Measurements from ENCODE around the gene PRRG3.

PRRG3 gene

DNA sequence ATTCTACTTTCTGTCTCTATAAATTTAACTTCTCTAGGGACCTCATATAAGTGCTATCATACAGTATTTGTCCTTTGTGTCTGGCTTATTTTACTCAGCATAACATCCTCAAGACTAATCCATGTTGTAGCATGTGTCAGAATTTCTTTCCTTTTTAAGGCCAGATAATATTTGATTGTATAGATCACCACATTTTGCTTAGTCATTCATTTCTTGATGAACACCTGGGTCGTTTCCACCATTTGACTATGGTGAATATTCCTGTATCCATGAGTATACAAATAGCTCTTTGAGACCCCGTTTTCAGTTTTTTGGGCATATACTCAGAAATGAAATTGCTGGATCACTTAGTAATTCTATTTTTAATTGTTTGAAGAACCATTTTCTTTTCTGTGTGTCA lies 51.2 kb downstream of the PRRG3 start:
- no peak for DNase-seq

DNA sequence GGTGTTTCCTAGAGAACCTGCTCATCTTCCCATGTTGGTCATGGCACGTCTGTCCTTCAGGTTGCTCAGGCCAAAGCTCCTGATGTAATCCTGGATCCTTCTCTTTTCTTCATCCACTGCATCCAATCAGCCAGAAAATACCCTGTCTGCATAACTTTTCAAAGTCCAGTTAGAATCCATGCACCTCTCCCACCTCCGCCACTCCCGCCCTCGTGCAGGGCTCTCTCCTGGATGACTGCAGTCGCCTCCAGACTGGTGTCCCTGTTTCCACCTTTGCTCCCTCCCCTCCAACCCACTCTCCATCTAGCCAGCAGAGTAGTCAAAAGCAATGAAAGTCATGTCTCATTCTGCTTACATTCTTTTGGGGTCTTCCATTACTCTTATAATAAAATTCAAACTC lies 55.3 kb downstream of the PRRG3 start:
- DNase-seq, result no peak

DNA sequence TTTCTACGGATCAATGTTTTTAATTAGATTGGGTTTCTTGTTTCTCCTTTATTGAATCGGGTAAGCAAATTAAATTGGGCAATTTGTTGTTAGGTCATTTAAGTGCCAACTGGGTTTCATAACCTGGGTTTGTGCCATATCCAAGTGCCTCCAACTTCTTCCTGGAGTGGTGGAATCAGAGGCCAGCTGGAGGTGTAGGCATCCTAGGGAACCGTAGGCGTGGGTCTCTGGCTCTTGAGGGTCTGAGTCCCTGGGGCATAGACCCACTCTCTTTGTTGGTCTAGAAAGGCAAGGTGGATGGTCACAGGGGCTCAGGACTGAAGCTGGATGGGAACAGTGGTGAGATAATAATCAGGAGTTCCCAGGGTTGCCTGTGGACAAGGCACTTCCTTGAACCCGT lies 57.6 kb downstream of the PRRG3 start:
- DNase-seq, result no peak

DNA sequence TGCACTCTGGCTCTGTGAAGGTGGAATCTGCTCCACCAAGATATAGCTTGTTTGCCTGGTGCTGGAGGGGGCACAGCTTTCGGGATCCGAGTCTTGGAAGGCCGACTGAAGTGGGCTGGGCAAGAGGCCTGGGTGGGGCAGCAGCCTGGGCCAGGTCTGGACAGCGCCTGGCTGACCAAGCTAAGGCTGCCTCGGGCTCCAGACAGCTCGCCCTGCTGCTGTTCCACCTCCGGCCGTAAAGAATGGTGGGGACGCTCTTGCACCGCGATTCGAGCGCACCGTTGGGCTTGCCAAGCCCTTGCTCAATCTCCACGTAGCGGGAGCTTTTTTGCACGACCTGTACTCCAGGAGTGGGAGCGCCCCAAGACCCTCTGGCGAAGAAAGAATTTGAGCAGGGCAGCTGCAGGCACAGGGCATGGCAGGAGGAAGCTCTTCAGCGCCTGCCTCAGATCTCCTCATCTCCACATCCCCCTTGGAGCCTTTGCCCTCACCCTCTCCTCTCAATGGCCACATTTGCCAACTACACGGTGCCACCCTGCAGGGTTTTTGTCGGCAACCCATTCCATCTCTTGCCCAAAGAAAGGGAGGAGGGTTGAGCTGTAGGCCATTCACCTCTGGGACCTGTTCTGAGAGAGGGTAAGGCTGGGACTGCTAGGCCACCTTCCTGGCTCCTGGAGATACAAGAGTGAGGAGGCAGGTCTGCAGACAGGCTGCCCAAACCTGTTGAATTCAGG lies 58.2 kb downstream of the PRRG3 start:
- DNase-seq, result peak in 1 of 2 donors; percentile 24

DNA sequence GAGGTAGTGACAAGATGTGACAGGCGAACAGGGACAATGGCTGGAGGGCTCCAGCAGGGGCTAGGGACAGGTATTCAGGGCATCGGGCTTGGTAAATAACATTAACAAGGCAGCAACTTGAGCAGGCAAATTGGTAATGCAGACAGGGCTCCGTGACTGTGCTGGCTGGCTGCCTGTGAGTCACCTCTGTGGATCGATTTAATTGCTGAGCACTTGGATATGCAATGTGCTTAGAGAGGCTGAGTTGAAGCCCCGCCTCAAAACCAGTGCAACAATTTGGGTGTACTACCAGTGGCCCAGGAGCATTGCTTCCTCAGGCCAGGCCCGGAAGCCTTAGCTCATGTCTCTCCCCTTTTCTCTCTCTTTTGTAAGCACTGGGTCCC lies 58.8 kb downstream of the PRRG3 start:
- DNase-seq, result no peak

DNA sequence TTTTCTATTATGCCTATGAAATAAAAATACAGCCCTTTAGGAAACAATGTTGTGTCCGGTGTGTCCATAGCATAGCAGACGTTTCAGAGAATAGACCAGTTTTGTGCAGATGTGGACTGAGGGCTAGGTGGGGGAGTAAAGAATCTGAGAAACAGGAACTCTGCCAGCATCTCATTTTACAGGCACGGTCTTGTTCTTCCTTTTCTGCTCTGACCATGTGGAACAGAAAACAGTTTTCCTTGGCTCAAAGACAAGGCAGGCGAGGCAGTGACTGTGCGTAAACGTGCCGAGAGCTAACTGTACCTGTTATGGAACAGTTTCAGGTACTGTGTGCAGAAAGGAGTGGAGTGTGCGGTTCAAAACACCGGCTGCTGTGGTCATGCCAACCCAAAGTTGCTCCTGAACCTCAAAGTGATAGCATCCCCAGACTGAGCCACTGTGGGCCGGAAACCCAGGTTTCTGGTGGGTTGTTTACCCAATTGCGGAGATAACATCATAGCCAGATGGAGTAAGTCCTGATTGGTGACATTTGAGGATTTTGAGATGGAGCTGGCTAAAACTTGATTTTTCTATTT lies 59.5 kb downstream of the PRRG3 start:
- no peak for DNase-seq
